ENCODE measurements around the gene NLN.
"Not testable (repeated sequence)": the region's sequence is repeated elsewhere in the genome, so short reads cannot be mapped to it uniquely, and the experiment has no call there.

The NLN gene

DNA sequence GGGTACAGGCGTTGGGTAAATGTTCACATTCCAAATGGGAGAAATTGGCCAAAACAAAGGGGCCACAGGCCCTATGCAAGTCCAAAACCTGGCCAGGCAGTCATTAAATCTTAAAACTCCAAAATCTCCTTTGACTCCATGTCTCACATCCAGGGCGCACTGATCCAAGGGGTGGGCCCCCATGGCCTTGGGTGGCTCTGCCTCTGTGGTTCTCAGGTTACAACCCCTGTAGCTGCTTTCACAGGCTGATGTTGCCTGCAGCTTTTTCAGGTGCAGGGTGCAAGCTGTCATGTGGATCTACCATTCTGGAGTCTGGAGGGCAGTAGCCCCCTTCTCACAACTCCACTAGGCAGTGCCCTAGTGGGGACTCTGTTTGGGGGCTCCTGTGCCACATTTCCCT, 44.8 kb downstream of the NLN start:
- TF ChIP-seq, protein P1, sequence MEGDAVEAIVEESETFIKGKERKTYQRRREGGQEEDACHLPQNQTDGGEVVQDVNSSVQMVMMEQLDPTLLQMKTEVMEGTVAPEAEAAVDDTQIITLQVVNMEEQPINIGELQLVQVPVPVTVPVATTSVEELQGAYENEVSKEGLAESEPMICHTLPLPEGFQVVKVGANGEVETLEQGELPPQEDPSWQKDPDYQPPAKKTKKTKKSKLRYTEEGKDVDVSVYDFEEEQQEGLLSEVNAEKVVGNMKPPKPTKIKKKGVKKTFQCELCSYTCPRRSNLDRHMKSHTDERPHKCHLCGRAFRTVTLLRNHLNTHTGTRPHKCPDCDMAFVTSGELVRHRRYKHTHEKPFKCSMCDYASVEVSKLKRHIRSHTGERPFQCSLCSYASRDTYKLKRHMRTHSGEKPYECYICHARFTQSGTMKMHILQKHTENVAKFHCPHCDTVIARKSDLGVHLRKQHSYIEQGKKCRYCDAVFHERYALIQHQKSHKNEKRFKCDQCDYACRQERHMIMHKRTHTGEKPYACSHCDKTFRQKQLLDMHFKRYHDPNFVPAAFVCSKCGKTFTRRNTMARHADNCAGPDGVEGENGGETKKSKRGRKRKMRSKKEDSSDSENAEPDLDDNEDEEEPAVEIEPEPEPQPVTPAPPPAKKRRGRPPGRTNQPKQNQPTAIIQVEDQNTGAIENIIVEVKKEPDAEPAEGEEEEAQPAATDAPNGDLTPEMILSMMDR (conservative IDR thresholded peaks at IDR 0.05) = no peak
- H3K27ac ChIP-seq = no peak overlapping the region

DNA sequence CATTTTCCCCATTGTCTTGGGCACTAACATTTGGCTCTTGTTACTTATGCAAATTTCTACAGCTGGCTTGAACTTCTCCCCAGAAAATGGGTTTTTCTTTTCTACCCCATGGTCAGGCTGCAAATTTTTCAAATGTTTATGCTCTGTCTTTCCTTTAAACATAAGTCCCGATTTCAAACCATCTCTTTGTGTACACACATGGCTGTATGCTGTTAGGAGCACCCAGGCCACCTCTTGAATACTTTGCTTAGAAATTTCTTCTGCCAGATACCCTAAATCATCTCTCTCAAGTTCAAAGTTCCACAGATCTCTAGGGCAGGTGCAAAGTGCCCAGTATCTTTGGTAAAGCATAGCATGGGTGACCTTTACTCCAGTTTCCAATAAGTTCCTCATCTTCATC, 45.6 kb downstream of the NLN start:
- TF ChIP-seq, protein P1 (conservative IDR thresholded peaks at IDR 0.05) = no peak

DNA sequence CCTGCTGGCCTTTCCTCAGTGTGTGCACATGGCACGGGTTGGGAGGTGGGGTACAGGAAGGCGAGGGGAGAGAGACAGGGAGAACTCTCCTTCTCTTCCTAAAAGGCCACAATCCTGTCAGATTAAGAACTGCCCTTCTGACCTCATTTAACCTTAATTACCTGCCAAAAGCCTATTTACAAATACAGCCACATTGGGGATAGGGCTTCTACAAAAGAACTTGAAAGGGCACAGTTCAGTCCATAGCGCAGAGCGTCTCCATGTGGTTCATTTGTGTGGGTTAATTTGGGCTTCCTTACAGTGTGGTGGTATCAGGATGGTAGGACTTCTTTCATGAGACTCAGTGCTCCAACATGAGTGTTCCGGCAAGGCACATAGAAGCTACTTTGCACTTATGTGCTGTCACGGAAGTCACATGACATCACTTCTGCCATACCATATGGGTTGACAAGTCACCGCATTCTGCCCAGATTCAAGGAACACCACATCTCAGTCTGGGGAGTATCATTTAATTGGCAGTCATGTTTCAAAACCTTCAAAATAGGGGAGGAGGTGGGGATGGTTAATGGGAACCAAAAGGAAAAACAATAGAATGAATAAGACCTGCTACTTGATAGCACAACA, 46.8 kb downstream of the NLN start:
- H3K27ac ChIP-seq = no peak overlapping the region
- TF ChIP-seq, protein P1 (conservative IDR thresholded peaks at IDR 0.05) = no peak

More for the DNA sequence above, 45.6 kb downstream of the NLN start:
- no peak overlapping the region for H3K27ac ChIP-seq

DNA sequence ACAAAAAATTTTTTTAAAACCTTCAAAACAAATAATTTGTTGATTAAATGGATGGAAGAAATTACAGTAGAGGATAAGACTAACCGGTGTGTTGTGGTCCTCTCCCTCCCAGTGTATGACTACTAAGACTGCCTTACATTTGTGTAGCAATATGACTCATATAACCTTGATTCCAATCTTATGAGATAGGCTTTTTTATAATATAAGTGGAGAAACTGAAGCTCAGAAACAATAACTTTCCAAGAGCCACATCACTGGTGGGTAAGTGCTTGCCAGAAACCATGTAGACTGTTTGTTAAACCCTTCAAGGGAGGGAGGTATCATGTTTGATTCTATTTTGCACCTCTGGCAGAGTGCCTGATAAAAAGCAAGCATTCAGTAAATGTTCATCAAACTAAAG, 47.5 kb downstream of the NLN start:
- TF ChIP-seq, protein P1 (conservative IDR thresholded peaks at IDR 0.05) = no peak

DNA sequence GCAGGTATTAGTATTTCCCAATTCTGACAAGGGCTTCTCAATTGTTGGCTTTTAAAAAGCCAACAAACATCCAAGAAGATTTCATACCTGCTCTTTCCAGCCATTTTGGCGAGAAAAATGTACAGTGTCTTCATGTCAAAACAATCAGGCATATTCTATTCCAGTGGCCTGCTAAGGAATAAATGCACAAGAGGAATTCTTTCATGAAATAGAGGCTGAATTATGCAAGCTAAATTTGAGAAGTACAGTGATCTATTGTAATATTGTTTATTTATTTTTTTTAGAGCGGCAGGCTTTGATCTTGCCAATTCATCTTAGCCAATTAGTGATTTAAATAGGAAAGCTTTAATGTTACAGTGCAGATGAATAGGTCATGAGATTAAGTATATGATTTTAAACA, 49.3 kb downstream of the NLN start:
- H3K27ac ChIP-seq = no peak overlapping the region
- TF ChIP-seq, protein P1 (conservative IDR thresholded peaks at IDR 0.05) = no peak

More for the DNA sequence above, 47.5 kb downstream of the NLN start:
- H3K27ac ChIP-seq = no peak overlapping the region

DNA sequence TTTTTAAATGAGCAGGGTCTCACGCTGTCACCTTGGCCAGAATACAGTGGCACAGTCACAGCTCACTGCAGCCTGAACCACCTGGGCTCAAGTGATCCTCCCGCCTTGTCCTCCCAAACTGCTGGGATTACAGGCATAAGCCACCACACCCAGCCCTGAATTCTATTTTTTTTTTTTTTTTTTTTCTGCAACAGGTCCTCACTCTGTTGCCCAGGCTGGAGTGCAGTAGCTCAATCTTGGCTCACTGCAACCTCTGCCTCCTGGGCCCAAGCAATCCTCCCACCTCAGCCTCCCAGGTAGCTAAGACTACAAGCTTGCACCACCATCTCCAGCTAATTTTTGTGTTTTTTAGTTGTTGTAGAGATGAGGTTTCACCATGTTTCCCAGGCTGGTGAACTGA, 51.0 kb downstream of the NLN start:
- not testable (repeated sequence) for H3K27ac ChIP-seq

DNA sequence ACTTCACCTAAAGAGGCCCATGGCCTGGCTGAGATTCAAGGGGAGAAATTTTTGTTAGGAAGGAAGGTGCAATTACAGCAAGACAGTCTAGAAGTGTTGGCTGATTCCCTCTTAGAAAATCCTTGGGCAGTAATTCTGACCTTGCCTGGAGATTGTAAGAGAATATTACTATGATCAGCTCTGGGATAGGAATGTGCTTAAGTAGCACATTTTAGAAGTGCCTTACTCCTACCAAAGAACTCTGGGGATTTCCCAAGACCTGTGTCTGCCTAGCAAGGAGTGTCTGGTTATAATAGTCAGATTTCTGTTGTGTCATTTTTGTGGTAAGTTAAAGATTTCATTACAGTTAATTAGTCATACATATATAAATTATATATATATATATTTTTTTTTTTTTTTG, 52.3 kb downstream of the NLN start:
- no peak overlapping the region for H3K27ac ChIP-seq
- TF ChIP-seq, protein P1 (conservative IDR thresholded peaks at IDR 0.05) = no peak

DNA sequence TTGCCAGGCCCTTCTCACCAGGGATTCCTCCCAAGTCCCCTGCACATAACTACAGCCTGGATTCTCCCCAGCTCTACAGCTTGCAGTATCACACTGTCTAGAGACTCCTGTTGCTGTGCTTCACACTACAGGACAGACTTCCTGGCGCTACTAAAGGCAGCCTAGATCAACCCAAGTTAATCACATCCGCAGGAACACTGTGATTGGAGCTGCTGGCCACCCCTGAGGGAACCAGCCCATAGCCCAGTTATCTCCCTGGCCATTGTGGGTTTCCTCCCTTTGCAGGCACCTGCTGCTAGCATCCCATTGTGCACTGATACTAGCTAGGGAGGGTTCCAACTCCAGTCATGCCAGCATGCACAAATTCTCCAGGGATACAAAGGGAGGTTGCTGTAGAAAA, 53.5 kb downstream of the NLN start:
- TF ChIP-seq, protein P1 (conservative IDR thresholded peaks at IDR 0.05) = no peak
- H3K27ac ChIP-seq = no peak overlapping the region
